Pancreas (tissue), 10 donors: ENCODE data around the gene FFAR4. TPM values are rescaled to one million over a fixed set of nuclear protein-coding genes. Genes with fewer than 3 reads are reported as not detected.

Source experiments
- ATAC-seq, 4 donors: fragments of 200-7000 bp; cut with Tn5 transposase; one replicate each; pipeline versions ENCODE4 v1.8.0 to v1.9.1; 2020; ENCODE audit warnings: mild to moderate bottlenecking in 4 of 4, moderate library complexity in 4 of 4
- DNase-seq, 6 donors: peaks; one replicate each; pipeline ENCODE4 v3.0.0-alpha.2; 2020
- FAIRE-seq: peaks from 2 replicates; lab custom pipeline; 2012; peaks lifted over from hg19 to GRCh38; lab: Jason Lieb, UNC
- H3K27ac ChIP-seq, 4 donors: fragments of 200-600 bp; sonication (generic); 1 replicate in 3 of 4; 2 replicates in 1 of 4; pipeline versions ENCODE4 v1.5.0 to v1.8.0; 2020
- H3K27me3 ChIP-seq, 4 donors: fragments of 200-600 bp; one replicate each; pipeline ENCODE4 v1.8.0; 2021
- H3K36me3 ChIP-seq, 3 donors: fragments of 200-600 bp; sonication (generic) in 1 of 3; one replicate each; pipeline versions ENCODE4 v1.5.0 to v1.8.0; 2020 to 2021
- H3K4me1 ChIP-seq, 3 donors: fragments of 200-600 bp; one replicate each; pipeline ENCODE4 v1.8.0; 2021
- H3K4me3 ChIP-seq, 4 donors: fragments of 200-600 bp; sonication (generic) in 2 of 4; one replicate each; pipeline versions ENCODE4 v1.5.0 to v1.8.0; 2020 to 2021
- H3K9me3 ChIP-seq, 4 donors: fragments of 200-600 bp; one replicate each; pipeline ENCODE4 v1.8.0; 2021
- WGBS, 2 donors: extraction: QIAGEN DNeasy Blood & Tissue Kit; methylation state at CpG; one replicate each; pipeline ENCODE4 v1.1.7; 2013; 5-methylcytosine and 5-hydroxymethylcytosine counted together
- intact Hi-C, 3 donors: fragments of 100-400 bp; cut with DNase I; formaldehyde crosslinking; loops; one replicate each; pipeline versions ENCODE4 v1.11.1 to v1.14.2; 2022
- polyA plus RNA-seq, 2 donors: library from polyadenylated mRNA; stranded (reverse); fragments of 200-250 nt; gene quantifications; one replicate each; pipeline ENCODE4 v1.2.3, GENCODE V29; 2013
- total RNA-seq, 6 donors: library from RNA; stranded (reverse); fragmentation: NEBNext Ultra II Directional in 4 of 6; extraction: Animal tissue kit (Norgen Biotek cat#: 25700) in 4 of 6; gene quantifications; one replicate each; pipeline versions ENCODE4 v1.2.1 to v1.2.4, GENCODE V29; 2021 to 2023
- TF ChIP-seq, protein P1 (sequence below), 4 donors: fragments of 200-600 bp; sonication (generic) in 3 of 4; IDR thresholded peaks; one replicate each; pipeline versions ENCODE4 v1.5.0 to v1.8.0; 2021; ENCODE audit warnings: antibody characterized with exemption in 4 of 4
- donor health status: healthy with polysubstance abuse.
- donor health status: DM: no; HTN: no; CAD: no; lungs with moderate emphysema.
- donor health status: DM: no; HTN: no; CAD: no.
- donor health status: control.
- donor health status: control.
- donor health status: Bipolar disorder and iron deficiency.
- donor health status: DM: yes; HTN: yes; CAD: no.
- donor health status: DM: no; HTN: no; CAD: no.
- donor health status: DM: no; HTN: no; CAD: no.
- donor health status: DM: yes; HTN: yes; CAD: no.

The FFAR4 gene
- total and polyA plus RNA-seq, 8 donors = 0.37 to 2.4 (median 0.74) TPM

DNA sequence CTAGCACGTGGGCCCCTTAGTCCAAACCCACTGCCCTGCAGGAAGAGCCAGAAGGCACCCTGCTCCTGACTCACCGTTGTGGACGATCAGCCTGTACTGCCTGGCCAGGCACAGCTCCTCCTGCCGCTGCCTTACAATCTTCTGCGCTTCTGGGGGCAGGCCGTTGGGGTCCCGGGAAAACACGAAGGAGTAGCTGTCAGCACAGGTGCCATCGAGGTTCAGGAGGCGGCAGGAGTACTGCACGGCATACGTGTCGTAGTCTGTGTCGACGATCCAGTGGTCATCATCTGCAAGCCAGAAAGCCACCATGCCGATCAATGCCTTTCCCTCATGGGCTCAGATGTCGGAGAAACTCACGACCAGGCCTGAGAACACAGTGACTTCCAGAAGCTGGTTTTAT, 27.3 kb downstream of the FFAR4 start:
- H3K27me3 ChIP-seq = no peaks in the 10 kb centered on the region
- FAIRE-seq (no peak), DNase-seq (no peak), ATAC-seq (no peak)
- H3K4me1 ChIP-seq = no peaks in the 10 kb centered on the region
- H3K9me3 ChIP-seq = no peaks in the 10 kb centered on the region
- H3K4me3 ChIP-seq = no peak overlapping the region
- TF ChIP-seq, protein P1, sequence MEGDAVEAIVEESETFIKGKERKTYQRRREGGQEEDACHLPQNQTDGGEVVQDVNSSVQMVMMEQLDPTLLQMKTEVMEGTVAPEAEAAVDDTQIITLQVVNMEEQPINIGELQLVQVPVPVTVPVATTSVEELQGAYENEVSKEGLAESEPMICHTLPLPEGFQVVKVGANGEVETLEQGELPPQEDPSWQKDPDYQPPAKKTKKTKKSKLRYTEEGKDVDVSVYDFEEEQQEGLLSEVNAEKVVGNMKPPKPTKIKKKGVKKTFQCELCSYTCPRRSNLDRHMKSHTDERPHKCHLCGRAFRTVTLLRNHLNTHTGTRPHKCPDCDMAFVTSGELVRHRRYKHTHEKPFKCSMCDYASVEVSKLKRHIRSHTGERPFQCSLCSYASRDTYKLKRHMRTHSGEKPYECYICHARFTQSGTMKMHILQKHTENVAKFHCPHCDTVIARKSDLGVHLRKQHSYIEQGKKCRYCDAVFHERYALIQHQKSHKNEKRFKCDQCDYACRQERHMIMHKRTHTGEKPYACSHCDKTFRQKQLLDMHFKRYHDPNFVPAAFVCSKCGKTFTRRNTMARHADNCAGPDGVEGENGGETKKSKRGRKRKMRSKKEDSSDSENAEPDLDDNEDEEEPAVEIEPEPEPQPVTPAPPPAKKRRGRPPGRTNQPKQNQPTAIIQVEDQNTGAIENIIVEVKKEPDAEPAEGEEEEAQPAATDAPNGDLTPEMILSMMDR (IDR thresholded peaks at IDR 0.05) = no peak
- no peaks in the 10 kb centered on the region for H3K36me3 ChIP-seq
- no peak overlapping the region for H3K27ac ChIP-seq
- intact Hi-C loops = no loop called here
- 83 to 91% methylated on average over 18 of the region's 18 CpGs for WGBS, 2 donors

DNA sequence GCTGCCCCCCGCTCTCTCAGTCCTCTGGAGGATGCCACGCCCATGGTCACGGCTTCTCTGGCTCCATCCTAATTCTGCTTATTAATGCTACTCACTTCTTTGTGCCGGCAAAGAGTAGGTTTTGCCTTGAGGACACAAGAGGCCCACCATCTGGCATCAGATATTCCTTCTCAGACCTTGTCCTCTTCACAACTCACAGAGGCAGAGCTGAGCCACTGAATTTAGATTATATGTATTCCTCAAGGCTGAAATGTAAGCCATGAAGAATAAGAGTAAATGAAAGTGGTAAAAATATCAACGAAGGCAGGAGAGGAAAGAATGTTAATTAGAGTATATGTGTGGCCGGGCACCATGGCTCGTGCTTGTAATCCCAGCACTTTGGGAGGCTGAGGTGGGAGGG, 28.1 kb downstream of the FFAR4 start:
- Histone ChIP-seq H3K36me3 (no peaks in the 10 kb centered on the region), H3K4me1 (no peaks in the 10 kb centered on the region), H3K4me3 (no peak overlapping the region), H3K9me3 (no peaks in the 10 kb centered on the region), H3K27ac (no peak overlapping the region), H3K27me3 (no peaks in the 10 kb centered on the region)
- DNase-seq (no peak), FAIRE-seq (no peak), ATAC-seq (no peak)
- intact Hi-C loops = no loop called here
- TF ChIP-seq, protein P1 (IDR thresholded peaks at IDR 0.05) = no peak
- WGBS, 2 donors = 75 to 84% methylated on average over 7 of the region's 7 CpGs

DNA sequence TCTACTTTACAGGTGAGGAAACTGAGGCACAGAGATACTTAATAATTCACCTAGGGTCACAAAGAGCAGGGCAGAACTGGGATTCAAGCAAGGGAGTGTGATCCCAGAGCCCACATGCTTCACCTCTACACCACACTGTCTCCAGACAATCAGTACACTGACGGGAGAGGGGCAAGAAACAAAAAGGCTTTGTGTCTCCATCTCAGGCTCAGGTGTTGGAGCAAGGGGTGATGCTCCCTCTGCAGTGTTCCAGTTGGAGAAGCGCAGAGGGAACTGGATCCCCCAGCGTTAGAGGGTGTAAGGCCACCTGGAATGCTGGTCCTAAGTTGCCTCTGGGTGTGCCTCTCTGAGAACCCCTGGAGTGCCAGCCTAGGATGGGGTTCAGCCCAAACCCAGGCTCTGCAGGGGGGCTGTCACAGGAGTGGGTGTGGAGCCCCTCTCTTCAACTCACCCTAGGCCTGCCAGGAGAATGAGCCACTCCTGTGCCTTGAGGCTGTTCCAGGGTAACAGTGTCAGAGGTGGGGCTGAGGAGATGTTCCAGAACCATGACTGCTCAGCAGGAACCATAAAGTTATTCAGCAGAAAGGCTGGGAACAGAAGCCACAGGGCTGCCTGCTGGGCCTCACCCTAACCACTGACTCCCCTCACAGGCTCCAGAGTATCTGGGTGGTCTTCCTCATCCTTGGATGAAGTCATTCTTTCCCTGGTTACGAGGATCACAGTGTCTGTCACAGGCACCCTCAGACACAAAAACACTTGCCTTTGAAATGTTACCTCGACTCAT, 29.1 kb downstream of the FFAR4 start:
- TF ChIP-seq, protein P1 (IDR thresholded peaks at IDR 0.05) = no peak
- Histone ChIP-seq H3K4me1 (no peaks in the 10 kb centered on the region), H3K4me3 (no peak overlapping the region), H3K36me3 (no peaks in the 10 kb centered on the region), H3K9me3 (no peaks in the 10 kb centered on the region), H3K27ac (no peak overlapping the region), H3K27me3 (no peaks in the 10 kb centered on the region)
- DNase-seq = no peak
- intact Hi-C loops = no loop called here
- 74 to 76% methylated on average over 5 of the region's 5 CpGs for WGBS, 2 donors
- peak in 1 of 4 donors; percentile 23 for ATAC-seq
- FAIRE-seq = no peak

DNA sequence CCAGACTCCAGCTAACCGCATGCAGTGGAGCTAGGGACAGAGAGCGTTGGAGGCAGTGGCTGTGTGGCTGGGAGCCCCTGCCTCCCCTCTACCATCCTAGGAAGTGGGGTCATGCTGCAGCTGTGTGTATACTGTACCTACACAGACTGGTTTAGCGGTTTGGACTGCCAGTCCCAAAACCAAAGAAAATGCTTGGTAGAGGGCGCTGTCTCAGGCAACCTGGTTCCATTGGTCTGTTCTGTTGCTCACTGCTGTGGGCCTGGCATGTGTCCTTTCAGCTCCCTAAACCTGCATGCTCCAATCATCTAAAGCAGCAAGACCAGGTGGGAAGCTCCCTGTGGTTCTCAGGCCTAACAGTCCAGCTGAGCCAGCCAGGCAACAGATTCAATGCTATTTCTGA, 30.1 kb downstream of the FFAR4 start:
- TF ChIP-seq, protein P1 (IDR thresholded peaks at IDR 0.05) = no peak
- 89 to 90% methylated on average over 4 of the region's 4 CpGs for WGBS, 2 donors
- DNase-seq = no peak
- FAIRE-seq = no peak
- H3K27me3 ChIP-seq = peaks cover 0 to 3% (median 0%) of the 10 kb centered on the region in 4 donors
- H3K36me3 ChIP-seq = no peaks in the 10 kb centered on the region
- intact Hi-C loops = no loop called here
- peaks cover 0 to 5% (median 0%) of the 10 kb centered on the region in 3 donors for H3K4me1 ChIP-seq
- no peak for ATAC-seq
- no peaks in the 10 kb centered on the region for H3K9me3 ChIP-seq
- H3K27ac ChIP-seq = no peak overlapping the region
- H3K4me3 ChIP-seq = no peak overlapping the region

DNA sequence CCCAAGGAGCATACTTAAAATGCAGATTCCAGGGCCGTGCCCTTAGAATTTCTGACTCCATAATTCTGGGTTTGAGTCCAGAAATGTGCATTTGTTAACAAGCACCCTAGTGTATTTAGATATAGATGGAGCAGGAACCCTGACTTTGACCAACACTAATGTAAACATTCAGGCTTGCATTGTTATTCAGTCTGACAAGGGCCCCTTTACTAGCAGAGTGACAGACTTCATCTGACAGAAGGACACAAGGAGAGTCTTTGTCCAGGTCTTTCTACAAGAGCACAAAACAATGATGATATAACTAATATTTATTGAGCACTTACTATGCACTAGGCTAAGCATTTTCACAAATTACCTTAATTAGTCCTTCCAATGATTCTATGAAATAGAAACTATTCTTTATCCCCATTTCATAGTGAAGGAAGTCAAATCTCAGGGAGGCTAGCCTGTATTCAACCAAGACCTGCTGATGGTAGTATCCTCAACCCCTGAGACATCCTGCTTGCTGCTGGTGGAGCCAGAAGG, 30.7 kb downstream of the FFAR4 start:
- Histone ChIP-seq H3K27me3 (peaks cover 0 to 8% (median 0%) of the 10 kb centered on the region in 4 donors), H3K9me3 (no peaks in the 10 kb centered on the region), H3K36me3 (no peaks in the 10 kb centered on the region), H3K27ac (no peak overlapping the region), H3K4me3 (no peak overlapping the region), H3K4me1 (peaks cover 0 to 5% (median 0%) of the 10 kb centered on the region in 3 donors)
- WGBS, 2 donors = 78 to 81% methylated on average over 1 of the region's 1 CpG
- intact Hi-C loops = no loop called here
- ATAC-seq (no peak), FAIRE-seq (no peak), DNase-seq (no peak)
- TF ChIP-seq, protein P1 (IDR thresholded peaks at IDR 0.05) = no peak
